HG03066 (cell line): ENCODE results near the gene KCTD1.

ENCODE experiments used
- ATAC-seq: cut with Tn5 transposase; IDR thresholded peaks from one replicate; pipeline ENCODE4 v1.9.1; 2021; ENCODE audit warnings: low read depth; ENCODE audit not compliant: unreplicated experiment

The KCTD1 gene

DNA sequence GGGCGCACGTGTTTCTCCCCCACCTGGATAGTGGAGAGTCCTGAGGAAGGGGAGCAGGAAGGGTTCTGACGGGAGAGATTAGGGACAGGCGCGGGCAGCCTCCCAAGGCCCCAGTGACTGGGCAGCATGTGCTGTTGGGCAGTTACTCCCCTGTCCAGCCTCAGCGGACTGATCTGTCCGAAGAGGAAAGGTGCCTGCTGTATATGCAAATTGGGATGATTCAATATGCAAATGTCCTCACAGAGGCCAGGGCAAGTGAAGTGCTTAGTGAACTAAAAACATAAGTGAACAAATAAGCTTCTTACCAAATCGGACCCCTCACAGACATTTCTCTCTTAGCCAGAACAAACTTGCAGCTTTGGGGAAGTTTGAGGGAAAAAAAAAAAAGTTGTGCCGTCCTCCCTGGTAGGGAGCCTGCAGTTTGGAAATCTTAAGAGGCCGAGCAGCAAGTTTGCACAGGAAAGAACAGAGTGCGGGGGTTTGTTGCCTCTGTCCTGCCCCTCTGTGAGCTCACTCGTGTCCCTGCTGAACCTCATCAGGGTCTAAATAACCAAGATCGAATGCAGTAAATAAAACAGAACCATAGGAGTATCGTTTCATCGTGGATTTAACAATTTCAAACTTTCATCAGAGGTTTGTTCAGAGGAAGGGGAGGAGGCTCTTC is 141.4 kb downstream of the KCTD1 start:
- no peak for ATAC-seq

DNA sequence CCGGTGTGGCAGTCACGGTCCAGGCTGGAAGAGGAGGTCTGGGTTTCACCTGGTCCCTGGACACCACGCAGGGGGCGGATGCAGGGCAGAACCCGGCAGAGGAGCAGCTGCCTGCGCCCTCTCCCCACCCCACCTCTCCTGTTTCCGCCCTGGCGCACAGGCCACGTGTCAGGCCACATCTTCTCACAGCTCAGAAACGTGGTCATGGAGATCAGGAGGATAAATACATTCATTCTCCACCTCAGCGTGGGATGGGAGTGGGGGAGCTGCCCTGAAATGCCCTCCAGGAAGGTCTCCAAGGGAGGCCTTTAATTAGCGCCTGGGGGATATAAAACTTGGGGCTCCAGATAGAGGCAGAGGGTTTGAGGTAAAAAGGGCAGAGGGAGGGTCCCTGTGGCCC is 142.0 kb downstream of the KCTD1 start:
- no peak for ATAC-seq

DNA sequence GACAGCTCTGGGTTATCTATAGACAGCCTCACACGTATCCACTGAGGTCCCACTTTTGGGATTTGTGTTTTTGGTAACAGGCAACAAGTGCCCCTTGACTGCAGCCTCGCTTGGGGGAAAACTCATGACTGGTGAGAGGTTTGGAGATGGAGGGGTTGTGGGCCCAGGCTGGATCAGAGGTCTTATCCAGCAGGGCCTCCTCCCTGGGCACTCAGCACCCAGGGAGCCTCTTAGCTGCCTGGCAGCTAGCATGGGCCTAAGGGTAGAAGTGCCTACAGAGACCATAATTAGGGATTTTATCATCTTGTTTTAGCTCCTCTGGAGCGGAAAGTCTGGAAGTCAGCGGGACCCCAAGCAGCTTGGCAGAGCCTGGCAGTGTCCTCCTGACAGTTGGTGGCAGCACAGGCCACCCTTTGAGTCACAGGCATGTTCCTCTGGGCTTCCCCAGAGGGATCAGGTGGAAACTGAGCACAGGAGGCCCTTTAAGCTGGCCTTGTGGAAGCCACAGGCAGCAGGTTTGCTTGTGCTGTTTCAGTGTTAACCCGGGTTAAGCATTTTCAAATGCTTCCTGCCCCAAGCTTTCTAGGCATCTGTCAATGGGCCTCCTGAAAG is 143.1 kb downstream of the KCTD1 start:
- ATAC-seq: peak; percentile 76
